ENCODE results near the gene CERS3.

- TF ChIP-seq POLR2AphosphoS5 (IDR thresholded peaks at IDR 0.05; ENCODE audit: borderline replicate concordance, low read depth, low read length) (no peak), EZH2 (IDR thresholded peaks at IDR 0.05) (no peak)
Measured at GRCh38 chr15:100426937-100427336, 101.8 kb downstream of the CERS3 start.
